Activated CD4-positive, alpha-beta T cell treated with anti-CD3 and anti-CD28 coated beads for 4 hours (primary cell): ENCODE data around the gene CALML4.
A peak's percentile ranks its signal among the peaks of the same experiment; 100 is the strongest.
"Not testable (repeated sequence)": the region's sequence is repeated elsewhere in the genome, so short reads cannot be mapped to it uniquely, and the experiment has no call there.

Source experiments
- DNase-seq, 2 donors: peaks; one replicate each; pipeline ENCODE4 v3.0.0-alpha.2; 2020

The CALML4 gene

GRCh38 chr15:68188647-68189046 is 16.5 kb downstream of the CALML4 start:
- DNase-seq = no peak

- DNase-seq = no peak
Observed at GRCh38 chr15:68187559-68187958, 17.6 kb downstream of the CALML4 start.

- DNase-seq = no peak
Observed at GRCh38 chr15:68186671-68187397, 18.3 kb downstream of the CALML4 start.

- no peak for DNase-seq
Observed at GRCh38 chr15:68184616-68185480, 20.3 kb downstream of the CALML4 start.

- no peak for DNase-seq
Observed at GRCh38 chr15:68183616-68184315, 21.4 kb downstream of the CALML4 start.

GRCh38 chr15:68177742-68178141 is 27.4 kb downstream of the CALML4 start:
- no peak for DNase-seq

DNA sequence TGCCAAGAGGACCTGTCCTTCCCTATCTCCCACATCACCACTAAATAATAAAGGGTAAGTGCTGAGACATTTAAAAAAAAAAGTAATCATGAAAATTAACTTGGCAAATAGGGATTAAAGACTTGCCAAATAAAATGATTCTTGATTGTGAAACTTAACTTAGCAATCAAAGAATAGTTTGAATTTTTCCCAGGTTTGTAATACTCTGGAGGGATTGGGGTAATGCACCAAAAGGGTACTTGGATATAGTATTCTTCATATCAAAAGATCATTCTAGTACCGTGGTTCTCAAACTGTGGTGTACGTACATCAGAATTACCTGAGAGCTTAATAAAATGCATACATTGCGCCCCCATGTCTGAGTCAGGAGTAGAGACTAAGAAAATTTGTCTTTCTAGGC is 28.5 kb downstream of the CALML4 start:
- no peak for DNase-seq

DNA sequence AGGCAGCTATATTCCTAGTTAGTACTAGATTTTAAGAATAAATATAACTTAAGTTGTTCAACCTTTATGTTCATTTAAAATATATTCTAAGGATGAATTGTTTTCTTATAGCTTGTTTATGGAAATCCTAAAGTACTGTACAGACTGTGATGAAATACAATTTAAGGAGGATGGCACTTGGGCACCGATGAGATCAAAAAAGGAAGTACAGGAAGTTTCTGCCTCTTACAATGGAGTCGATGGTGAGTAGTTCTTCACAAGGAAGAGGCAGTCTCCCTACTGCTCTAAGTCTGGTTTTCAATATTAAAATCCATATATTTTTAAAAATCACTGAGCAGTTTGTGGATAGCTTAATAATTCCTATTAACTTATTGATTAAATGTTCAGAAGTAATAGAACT is 29.6 kb downstream of the CALML4 start:
- DNase-seq = no peak

DNA sequence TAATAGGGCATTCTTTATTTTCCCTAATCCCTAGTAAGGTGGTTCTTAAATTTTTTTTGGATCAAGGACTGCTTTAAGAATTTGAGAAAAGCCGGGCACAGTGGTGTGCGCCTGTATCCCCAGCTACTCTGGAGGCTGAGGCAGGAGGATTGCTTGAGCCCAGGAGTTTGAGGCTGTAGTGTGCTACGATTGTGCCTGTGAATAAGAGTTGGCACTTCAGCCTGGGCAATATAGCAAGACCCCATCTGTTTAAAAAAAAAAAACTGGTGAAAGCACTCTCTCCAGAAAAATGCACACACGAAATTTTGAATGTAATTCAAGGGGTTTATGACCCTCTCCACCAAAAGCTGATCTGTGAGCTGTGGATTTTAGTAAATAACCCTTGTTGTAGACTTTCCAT is 32.0 kb downstream of the CALML4 start:
- DNase-seq = no peak

DNA sequence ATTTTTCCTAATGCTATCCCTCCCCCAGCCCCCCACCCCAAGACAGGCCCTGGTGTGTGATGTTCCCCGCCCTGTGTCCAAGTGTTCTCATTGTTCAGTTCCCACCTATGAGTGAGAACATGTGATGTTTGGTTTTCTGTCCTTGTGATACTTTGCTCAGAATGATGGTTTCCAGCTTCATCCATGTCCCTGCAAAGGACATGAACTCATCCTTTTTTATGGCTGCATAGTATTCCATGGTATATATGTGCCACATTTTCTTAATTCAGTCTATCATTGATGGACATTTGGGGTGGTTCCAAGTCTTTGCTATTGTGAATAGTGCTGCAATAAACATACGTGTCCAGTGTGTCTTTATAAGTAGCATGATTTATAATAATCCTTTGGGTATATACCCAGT is 33.1 kb downstream of the CALML4 start:
- DNase-seq = not testable (repeated sequence)

DNA sequence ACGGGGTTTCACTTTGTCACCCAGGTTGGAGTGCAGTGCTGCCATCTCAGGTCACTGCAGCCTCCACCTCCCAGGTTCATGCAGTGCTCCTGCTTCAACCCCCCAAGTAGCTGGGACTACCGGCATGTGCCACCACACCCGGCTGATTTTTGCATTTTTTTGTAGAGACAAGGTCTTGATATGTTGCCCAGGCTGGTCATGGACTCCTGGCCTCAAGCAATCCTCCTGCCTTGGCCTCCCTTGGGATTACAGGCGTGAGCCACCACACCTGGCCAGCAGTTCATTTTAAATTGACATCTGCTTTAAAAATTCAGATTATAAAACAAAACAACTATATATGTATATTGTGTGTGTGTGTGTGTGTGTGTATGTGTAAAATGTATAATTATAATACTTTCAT is 38.3 kb downstream of the CALML4 start:
- DNase-seq = no peak

GRCh38 chr15:68163191-68163590 is 41.9 kb downstream of the CALML4 start:
- no peak for DNase-seq

- DNase-seq = no peak
Observed at GRCh38 chr15:68158046-68158628, 47.0 kb downstream of the CALML4 start.

- no peak for DNase-seq
Observed at GRCh38 chr15:68157074-68157473, 48.1 kb downstream of the CALML4 start.

- peak; percentile 13 to 28 for DNase-seq
Observed at GRCh38 chr15:68154923-68155559, 50.1 kb downstream of the CALML4 start.

DNA sequence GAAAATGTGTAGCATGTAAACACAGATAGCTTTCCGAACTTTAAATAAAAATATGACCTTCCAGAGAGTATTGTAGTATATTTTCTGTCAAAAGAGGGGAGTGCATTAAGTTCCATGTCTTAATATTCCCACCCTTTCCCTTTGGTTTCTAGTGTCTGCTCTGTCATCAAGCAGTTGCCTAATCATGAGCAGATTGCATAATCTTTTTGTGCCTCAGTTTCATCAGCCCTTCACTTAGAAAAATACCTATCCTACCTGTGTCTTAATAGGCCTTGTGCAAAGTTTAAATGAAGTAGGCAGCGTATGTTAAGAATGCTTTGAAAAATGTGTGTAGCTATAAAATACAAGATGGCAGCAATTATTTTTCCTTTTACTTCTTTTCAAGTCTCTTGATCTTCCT is 52.8 kb downstream of the CALML4 start:
- no peak for DNase-seq

DNA sequence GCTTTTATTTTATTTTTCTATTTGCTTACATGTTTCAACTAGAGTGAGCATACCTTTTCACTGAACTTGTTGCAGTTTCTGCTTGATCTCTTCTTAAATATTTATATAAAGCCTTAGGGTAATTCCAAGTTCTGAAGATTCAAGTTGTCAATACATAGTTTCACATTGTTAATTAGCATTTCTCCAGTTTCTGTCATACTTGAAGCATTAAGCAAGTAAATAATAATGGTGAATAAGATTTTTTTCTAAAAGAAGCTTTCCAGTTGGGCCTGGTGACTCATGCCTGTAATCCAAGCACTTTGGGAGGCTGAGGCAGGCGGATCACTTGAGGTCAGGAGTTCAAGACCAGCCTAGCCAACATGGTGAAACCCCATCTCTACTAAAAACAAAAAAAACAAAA is 53.9 kb downstream of the CALML4 start:
- DNase-seq = no peak

- DNase-seq = no peak
Observed at GRCh38 chr15:68150187-68150586, 54.9 kb downstream of the CALML4 start.

DNA sequence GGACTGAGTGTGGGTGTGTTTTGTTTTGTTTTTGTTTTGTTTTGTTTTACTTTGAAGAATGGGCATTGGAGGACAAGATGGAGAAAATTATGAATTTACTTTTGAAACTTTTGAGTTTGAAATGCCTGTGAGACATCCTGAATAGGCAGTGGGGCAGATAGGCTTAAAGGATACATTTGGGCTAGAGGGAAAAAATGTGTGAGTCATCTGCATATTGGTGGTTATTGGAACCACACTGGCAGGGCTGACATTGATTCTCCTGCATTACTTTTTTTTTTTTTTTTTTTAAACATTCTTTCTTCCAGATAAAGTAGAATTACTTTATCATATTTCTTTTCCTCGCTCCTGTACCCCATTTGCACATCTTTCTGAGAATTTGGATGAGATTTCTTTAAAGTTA is 56.1 kb downstream of the CALML4 start:
- no peak for DNase-seq

- DNase-seq = no peak
Observed at GRCh38 chr15:68148039-68148438, 57.1 kb downstream of the CALML4 start.

DNA sequence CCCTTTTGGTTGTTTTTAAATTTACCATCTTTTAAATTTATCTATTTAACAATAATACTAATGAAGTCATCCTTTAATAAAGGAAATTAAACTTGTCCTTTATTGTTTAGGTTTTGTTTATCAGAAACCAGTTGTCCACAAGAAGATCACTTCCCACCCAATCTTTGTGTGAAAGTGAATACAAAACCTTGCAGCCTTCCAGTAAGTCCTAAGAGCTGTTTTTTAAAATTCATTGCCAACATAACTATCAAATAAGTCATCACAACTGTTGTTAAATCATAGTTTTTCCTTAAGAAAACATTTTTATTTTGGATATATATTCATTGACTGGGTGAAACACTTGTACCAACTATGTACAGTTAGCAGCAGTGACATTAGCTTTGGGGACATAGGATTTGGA is 59.4 kb downstream of the CALML4 start:
- DNase-seq = no peak

DNA sequence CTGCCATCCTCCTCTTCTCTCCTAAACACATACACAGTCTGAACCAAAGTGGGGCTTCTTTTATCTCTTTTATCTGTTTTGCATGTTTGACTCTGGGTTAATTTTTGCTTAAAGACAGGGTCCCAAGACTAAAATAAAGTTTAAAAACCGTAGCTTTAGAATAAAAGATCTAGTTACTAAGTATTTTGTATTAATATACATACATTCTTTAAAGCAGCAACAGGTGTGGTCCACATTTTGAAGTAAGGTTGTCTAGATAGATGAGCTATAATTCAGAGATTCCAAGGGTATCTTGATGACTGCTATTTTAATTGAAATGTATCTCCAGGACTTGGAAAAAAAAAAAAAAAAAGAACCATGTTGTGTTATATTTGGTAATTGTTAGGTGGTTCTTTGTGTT is 61.3 kb downstream of the CALML4 start:
- DNase-seq = no peak

GRCh38 chr15:68143129-68143528 is 62.0 kb downstream of the CALML4 start:
- no peak for DNase-seq
